ENCODE results near the gene PTPRN2.

- no peak for TF ChIP-seq POLR2AphosphoS5 (IDR thresholded peaks at IDR 0.05; ENCODE audit: control insufficient read depth, insufficient read depth, low read depth, low read length)
- no peak for TF ChIP-seq NONO (IDR thresholded peaks at IDR 0.05; ENCODE audit: low read depth in 2 of 2, low read length in 1 of 2)
- no peak for TF ChIP-seq ELF1 (tag; IDR thresholded peaks at IDR 0.05)
- no peak for TF ChIP-seq FOXJ3 (CRISPR knock-in tag; IDR thresholded peaks at IDR 0.05)
- TF ChIP-seq MXI1 (IDR thresholded peaks at IDR 0.05; ENCODE audit: low read depth, low read length), result no peak
- no peak for TF ChIP-seq HINFP (tag; conservative IDR thresholded peaks at IDR 0.05; ENCODE audit: low read depth)
- TF ChIP-seq, protein P1, sequence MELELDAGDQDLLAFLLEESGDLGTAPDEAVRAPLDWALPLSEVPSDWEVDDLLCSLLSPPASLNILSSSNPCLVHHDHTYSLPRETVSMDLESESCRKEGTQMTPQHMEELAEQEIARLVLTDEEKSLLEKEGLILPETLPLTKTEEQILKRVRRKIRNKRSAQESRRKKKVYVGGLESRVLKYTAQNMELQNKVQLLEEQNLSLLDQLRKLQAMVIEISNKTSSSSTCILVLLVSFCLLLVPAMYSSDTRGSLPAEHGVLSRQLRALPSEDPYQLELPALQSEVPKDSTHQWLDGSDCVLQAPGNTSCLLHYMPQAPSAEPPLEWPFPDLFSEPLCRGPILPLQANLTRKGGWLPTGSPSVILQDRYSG (tag; conservative IDR thresholded peaks at IDR 0.05; ENCODE audit: low read depth), result no peak
- no peak for TF ChIP-seq CTCF (IDR thresholded peaks at IDR 0.05 in 2 of 3, conservative IDR thresholded peaks at IDR 0.05 in 1 of 3; ENCODE audit: insufficient read depth in 2 of 3, low read depth in 1 of 3, low read length in 3 of 3)
These were observed 318.6 kb downstream of the PTPRN2 start for GRCh38 chr7:158268816-158269535.
